Loucy (cell line): ENCODE data around the gene NEK4.

ENCODE experiments used
- EZH2phosphoT487 ChIP-seq: fragments of 200-600 bp; IDR thresholded peaks from 2 replicates; pipeline ENCODE4 v1.6.1; 2018; ENCODE audit warnings: antibody characterized with exemption, mild to moderate bottlenecking, moderate library complexity, borderline replicate concordance
- TF ChIP-seq, protein P1 (sequence below): fragments of 200-600 bp; sonication (generic); conservative IDR thresholded peaks from 2 replicates; pipeline ENCODE4 v1.5.1; 2014; ENCODE audit warnings: mild to moderate bottlenecking, antibody characterized with exemption, low read length

DNA sequence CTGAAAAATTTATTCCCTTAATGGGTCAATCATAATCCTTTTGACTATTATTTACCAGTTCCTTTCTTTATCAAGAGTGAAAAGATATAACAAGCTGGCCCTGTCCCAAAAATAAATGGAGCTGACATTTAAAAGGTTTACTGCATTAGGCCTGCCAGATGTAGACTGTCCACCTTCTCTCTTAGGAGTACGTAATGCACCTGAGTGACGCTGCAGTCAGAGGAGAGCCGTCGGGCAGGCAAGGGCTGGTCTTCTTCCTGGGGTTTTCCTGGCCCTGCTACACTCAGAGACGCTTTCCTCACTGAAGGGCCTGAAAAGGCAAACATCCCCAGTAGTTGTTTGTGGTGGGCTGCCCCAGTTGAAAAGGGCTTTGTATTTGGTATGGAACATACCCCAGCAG lies 27.6 kb downstream of the NEK4 start:
- TF ChIP-seq, protein P1, sequence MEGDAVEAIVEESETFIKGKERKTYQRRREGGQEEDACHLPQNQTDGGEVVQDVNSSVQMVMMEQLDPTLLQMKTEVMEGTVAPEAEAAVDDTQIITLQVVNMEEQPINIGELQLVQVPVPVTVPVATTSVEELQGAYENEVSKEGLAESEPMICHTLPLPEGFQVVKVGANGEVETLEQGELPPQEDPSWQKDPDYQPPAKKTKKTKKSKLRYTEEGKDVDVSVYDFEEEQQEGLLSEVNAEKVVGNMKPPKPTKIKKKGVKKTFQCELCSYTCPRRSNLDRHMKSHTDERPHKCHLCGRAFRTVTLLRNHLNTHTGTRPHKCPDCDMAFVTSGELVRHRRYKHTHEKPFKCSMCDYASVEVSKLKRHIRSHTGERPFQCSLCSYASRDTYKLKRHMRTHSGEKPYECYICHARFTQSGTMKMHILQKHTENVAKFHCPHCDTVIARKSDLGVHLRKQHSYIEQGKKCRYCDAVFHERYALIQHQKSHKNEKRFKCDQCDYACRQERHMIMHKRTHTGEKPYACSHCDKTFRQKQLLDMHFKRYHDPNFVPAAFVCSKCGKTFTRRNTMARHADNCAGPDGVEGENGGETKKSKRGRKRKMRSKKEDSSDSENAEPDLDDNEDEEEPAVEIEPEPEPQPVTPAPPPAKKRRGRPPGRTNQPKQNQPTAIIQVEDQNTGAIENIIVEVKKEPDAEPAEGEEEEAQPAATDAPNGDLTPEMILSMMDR, result no peak
- TF ChIP-seq EZH2phosphoT487, result no peak
